Erythroblast (primary cell): ENCODE results near the gene UNG.
"Not testable (repeated sequence)": the region's sequence is repeated elsewhere in the genome, so short reads cannot be mapped to it uniquely, and the experiment has no call there.

ENCODE experiments used
- GATA1 ChIP-seq: IDR thresholded peaks from 2 replicates; pipeline ENCODE4 v1.6.1; 2011; ENCODE audit warnings: low read depth, mild to moderate bottlenecking, control low read depth, low read length, moderate library complexity
- POLR2A ChIP-seq: IDR thresholded peaks from 2 replicates; pipeline ENCODE4 v1.6.1; 2011; ENCODE audit warnings: mild to moderate bottlenecking, low read length

GRCh38 chr12:109048706-109049105, 48.7 kb upstream of the UNG start:
- TF ChIP-seq GATA1, POLR2A: not testable (repeated sequence)
